SJCRH30 (cell line): Measurements from ENCODE around the gene NPR2. TPM values are rescaled to one million over a fixed set of nuclear protein-coding genes. Genes with fewer than 3 reads are reported as not detected.
A peak's percentile ranks its signal among the peaks of the same experiment; 100 is the strongest.

ENCODE experiments used
- DNase-seq, 2 experiments: peaks; one replicate each; pipeline ENCODE4 v3.0.0-alpha.2; 2015 to 2020
- H3K27ac ChIP-seq: fragments of 250-450 bp; sonication (Bioruptor Pico); 2 replicates; pipeline ENCODE4 v1.5.1; 2020; ENCODE audit warnings: mild to moderate bottlenecking, moderate library complexity
- H3K27me3 ChIP-seq: fragments of 250-450 bp; sonication (Bioruptor Pico); 2 replicates; pipeline ENCODE4 v1.5.1; 2020; ENCODE audit warnings: mild to moderate bottlenecking, moderate library complexity
- H3K36me3 ChIP-seq: fragments of 250-450 bp; sonication (Bioruptor Pico); 2 replicates; pipeline ENCODE4 v1.5.1; 2020; ENCODE audit warnings: mild to moderate bottlenecking, moderate library complexity
- H3K4me1 ChIP-seq: fragments of 250-450 bp; sonication (Bioruptor Pico); 2 replicates; pipeline ENCODE4 v1.5.1; 2020; ENCODE audit warnings: mild to moderate bottlenecking, moderate library complexity
- H3K4me3 ChIP-seq: fragments of 250-450 bp; sonication (Bioruptor Pico); 2 replicates; pipeline ENCODE4 v1.5.1; 2020; ENCODE audit warnings: mild to moderate bottlenecking, moderate library complexity
- H3K9me3 ChIP-seq: fragments of 250-450 bp; sonication (Bioruptor Pico); replicated peaks from 2 replicates; pipeline ENCODE4 v1.5.1; 2020; ENCODE audit warnings: mild to moderate bottlenecking, moderate library complexity
- total RNA-seq: library from RNA; depleted of rRNA; stranded (reverse); fragments of >200 nt; shearing (Covaris generic); gene quantifications from 2 replicates; pipeline ENCODE4 v1.2.3, GENCODE V29; 2014

The NPR2 gene
- total RNA-seq, 1 experiment from 2014 or later = 0.24 TPM

- no peaks in the 10 kb centered on the region for H3K9me3 ChIP-seq
Measured at GRCh38 chr9:35798658-35799374, 7.4 kb downstream of the NPR2 start.

GRCh38 chr9:35800530-35800929 lies 9.1 kb downstream of the NPR2 start:
- H3K27ac ChIP-seq = no peak overlapping the region
- peaks cover 10% of the 10 kb centered on the region; the same call in 1 of the 2 replicates for H3K4me1 ChIP-seq
- no peak overlapping the region for H3K4me3 ChIP-seq
- DNase-seq = no peak
- H3K9me3 ChIP-seq = no peaks in the 10 kb centered on the region
- H3K27me3 ChIP-seq = no peaks in the 10 kb centered on the region
- H3K36me3 ChIP-seq = no peaks in the 10 kb centered on the region

More at GRCh38 chr9:35798658-35799374, 7.4 kb downstream of the NPR2 start:
- DNase-seq = no peak
- no peak overlapping the region for H3K4me3 ChIP-seq
- H3K27me3 ChIP-seq = no peaks in the 10 kb centered on the region
- peaks cover 10% of the 10 kb centered on the region; the same call in 1 of the 2 replicates for H3K4me1 ChIP-seq
- H3K36me3 ChIP-seq = no peaks in the 10 kb centered on the region
- H3K27ac ChIP-seq = no peak overlapping the region

- no peaks in the 10 kb centered on the region for H3K9me3 ChIP-seq
- no peak overlapping the region for H3K27ac ChIP-seq
- no peak overlapping the region for H3K4me3 ChIP-seq
- H3K27me3 ChIP-seq = no peaks in the 10 kb centered on the region
- H3K4me1 ChIP-seq = peaks cover 10% of the 10 kb centered on the region; the same call in 1 of the 2 replicates
- no peak for DNase-seq
- no peaks in the 10 kb centered on the region for H3K36me3 ChIP-seq
Measured at GRCh38 chr9:35801328-35802128, 10.1 kb downstream of the NPR2 start.

GRCh38 chr9:35806101-35806500 lies 14.7 kb downstream of the NPR2 start:
- Histone ChIP-seq H3K27me3 (no peaks in the 10 kb centered on the region), H3K27ac (no peak overlapping the region), H3K36me3 (no peaks in the 10 kb centered on the region), H3K4me3 (no peak overlapping the region), H3K9me3 (no peaks in the 10 kb centered on the region), H3K4me1 (peaks cover 2% of the 10 kb centered on the region; the same call in 1 of the 2 replicates)
- DNase-seq = no peak

- Histone ChIP-seq H3K9me3 (no peaks in the 10 kb centered on the region), H3K4me1 (peaks cover 12% of the 10 kb centered on the region; the same call in 1 of the 2 replicates), H3K36me3 (no peaks in the 10 kb centered on the region), H3K4me3 (no peak overlapping the region), H3K27me3 (no peaks in the 10 kb centered on the region), H3K27ac (no peak overlapping the region)
- DNase-seq = no peak
Measured at GRCh38 chr9:35808433-35808832, 17.0 kb downstream of the NPR2 start.

GRCh38 chr9:35810122-35810521 lies 18.7 kb downstream of the NPR2 start:
- no peak overlapping the region for H3K4me3 ChIP-seq
- no peaks in the 10 kb centered on the region for H3K27me3 ChIP-seq
- no peak for DNase-seq
- no peaks in the 10 kb centered on the region for H3K9me3 ChIP-seq
- H3K36me3 ChIP-seq = no peaks in the 10 kb centered on the region
- H3K4me1 ChIP-seq = peaks cover 12% of the 10 kb centered on the region; the same call in 1 of the 2 replicates
- H3K27ac ChIP-seq = no peak overlapping the region

- peak overlapping the region; percentile 51 for H3K4me3 ChIP-seq
- DNase-seq = no peak
- no peaks in the 10 kb centered on the region for H3K36me3 ChIP-seq
- peaks cover 12% of the 10 kb centered on the region; the same call in 1 of the 2 replicates for H3K4me1 ChIP-seq
- peak overlapping the region; percentile 45 for H3K27ac ChIP-seq
- H3K9me3 ChIP-seq = no peaks in the 10 kb centered on the region
- no peaks in the 10 kb centered on the region for H3K27me3 ChIP-seq
Measured at GRCh38 chr9:35811381-35812024, 20.1 kb downstream of the NPR2 start.

- Histone ChIP-seq H3K27ac (peak within 1 kb of the TSS; percentile 45), H3K4me3 (peak within 1 kb of the TSS; percentile 51), H3K27me3 (no peaks in the 10 kb centered on the region), H3K4me1 (peaks cover 12% of the 10 kb centered on the region; the same call in 1 of the 2 replicates), H3K36me3 (no peaks in the 10 kb centered on the region), H3K9me3 (no peaks in the 10 kb centered on the region)
- DNase-seq = peak; percentile 93 to 95
Measured at GRCh38 chr9:35812025-35812602, 20.7 kb downstream of the NPR2 start, which contains the start of gene SPAG8. TSS of gene SPAG8 (minus strand) at chr9:35812262. CDS start at chr9:35812147, 115 bp downstream.

- Histone ChIP-seq H3K36me3 (no peaks in the 10 kb centered on the region), H3K4me1 (peaks cover 12% of the 10 kb centered on the region; the same call in 1 of the 2 replicates), H3K27ac (no peak overlapping the region), H3K27me3 (no peaks in the 10 kb centered on the region), H3K4me3 (no peak overlapping the region; the same call in 1 of the 2 replicates), H3K9me3 (no peaks in the 10 kb centered on the region)
- peak in 1 of 2 experiments; percentile 32 for DNase-seq
Measured at GRCh38 chr9:35813434-35814105, 22.2 kb downstream of the NPR2 start.

- Histone ChIP-seq H3K4me3 (peak overlapping the region; percentile 72), H3K27ac (peak overlapping the region; percentile 86), H3K36me3 (no peaks in the 10 kb centered on the region), H3K4me1 (peaks cover 12% of the 10 kb centered on the region; the same call in 1 of the 2 replicates), H3K27me3 (no peaks in the 10 kb centered on the region), H3K9me3 (no peaks in the 10 kb centered on the region)
- DNase-seq = peak; percentile 64 to 67
Measured at GRCh38 chr9:35814106-35814840, 22.9 kb downstream of the NPR2 start.

GRCh38 chr9:35814841-35815543 lies 23.6 kb downstream of the NPR2 start, which contains the start of gene HINT2:
TSS of gene HINT2 (minus strand) at chr9:35815042. CDS start at chr9:35814979, 63 bp downstream.
- H3K27ac ChIP-seq = peak within 1 kb of the TSS; percentile 86
- no peaks in the 10 kb centered on the region for H3K9me3 ChIP-seq
- peaks cover 12% of the 10 kb centered on the region; the same call in 1 of the 2 replicates for H3K4me1 ChIP-seq
- peak; percentile 96 to 98 for DNase-seq
- H3K36me3 ChIP-seq = no peaks in the 10 kb centered on the region
- H3K27me3 ChIP-seq = no peaks in the 10 kb centered on the region
- peak within 1 kb of the TSS; percentile 72 for H3K4me3 ChIP-seq

- H3K4me3 ChIP-seq = no peak overlapping the region
- no peaks in the 10 kb centered on the region for H3K9me3 ChIP-seq
- no peaks in the 10 kb centered on the region for H3K27me3 ChIP-seq
- H3K4me1 ChIP-seq = peaks cover 5% of the 10 kb centered on the region; the same call in 1 of the 2 replicates
- DNase-seq = peak; percentile 15 to 37
- no peaks in the 10 kb centered on the region for H3K36me3 ChIP-seq
- no peak overlapping the region for H3K27ac ChIP-seq
Measured at GRCh38 chr9:35816708-35817107, 25.3 kb downstream of the NPR2 start.

GRCh38 chr9:35818341-35818740 lies 26.9 kb downstream of the NPR2 start:
- no peak overlapping the region for H3K27ac ChIP-seq
- no peaks in the 10 kb centered on the region; the same call in 1 of the 2 replicates for H3K4me1 ChIP-seq
- no peaks in the 10 kb centered on the region for H3K36me3 ChIP-seq
- no peaks in the 10 kb centered on the region for H3K9me3 ChIP-seq
- no peak overlapping the region for H3K4me3 ChIP-seq
- H3K27me3 ChIP-seq = no peaks in the 10 kb centered on the region
- DNase-seq = no peak
